Endothelial cell of umbilical vein (primary cell): ENCODE measurements around the gene B3GNT8. TPM values are rescaled to one million over a fixed set of nuclear protein-coding genes. Genes with fewer than 3 reads are reported as not detected.

Source experiments
- BruUV-seq: library from RNA; stranded (reverse); fragments of 400-500 nt; replicated peaks from 2 replicates; lab custom pipeline; 2021; lab: Mats Ljungman, UMichigan
- CTCF ChIA-PET: fragments of 300-600, 350-600 bp; sonication (Branson Sonifier 250); formaldehyde crosslinking; loops from one replicate; lab custom pipeline; 2021; ENCODE audit warnings: antibody characterized with exemption, inconsistent platforms; lab: Charles Lee
- POLR2A ChIA-PET: fragments of 300-600, 350-600 bp; sonication (Branson Sonifier 250); formaldehyde crosslinking; loops from one replicate; lab custom pipeline; 2021; ENCODE audit warnings: antibody characterized with exemption, inconsistent platforms; lab: Charles Lee
- DNase-seq: peaks from one replicate; pipeline ENCODE4 v3.0.0-alpha.2; 2011; ENCODE audit warnings: low read depth, low spot score
- FAIRE-seq: peaks from 2 replicates; lab custom pipeline; 2011; peaks lifted over from hg19 to GRCh38; lab: Jason Lieb, UNC
- H2AFZ ChIP-seq: 2 replicates; pipeline ENCODE4 v1.6.0; 2012; ENCODE audit warnings: low read depth, low read length, control low read depth, inconsistent platforms
- H3K27ac ChIP-seq: 2 replicates; pipeline ENCODE4 v1.5.1; 2011; ENCODE audit warnings: low read depth, mild to moderate bottlenecking, control low read depth, low read length, moderate library complexity; ENCODE audit not compliant: insufficient read depth
- H3K27me3 ChIP-seq, 2 experiments: 2 replicates each; pipeline versions ENCODE4 v1.6.0 to v1.6.1; 2011; ENCODE audit warnings: low read length in 2 of 2, mixed read lengths in 1 of 2; ENCODE audit not compliant: control insufficient read depth in 2 of 2, insufficient read depth in 2 of 2
- H3K36me3 ChIP-seq, 2 experiments: 2 replicates in 1 of 2; 3 replicates in 1 of 2; pipeline ENCODE4 v1.5.1; 2011; ENCODE audit warnings: low read length in 2 of 2, mild to moderate bottlenecking in 1 of 2, moderate library complexity in 1 of 2; ENCODE audit not compliant: control insufficient read depth in 2 of 2, insufficient read depth in 2 of 2; ENCODE audit errors: extremely low read depth in 1 of 2
- H3K4me1 ChIP-seq: 3 replicates; pipeline ENCODE4 v1.5.1; 2011; ENCODE audit warnings: mild to moderate bottlenecking, low read length; ENCODE audit not compliant: control insufficient read depth, insufficient read depth; ENCODE audit errors: extremely low read depth
- H3K4me2 ChIP-seq: 2 replicates; pipeline ENCODE4 v1.6.1; 2011; ENCODE audit warnings: low read length, control low read depth, mixed read lengths; ENCODE audit not compliant: insufficient read depth
- H3K4me3 ChIP-seq, 3 experiments: fragments of 200-600 bp in 1 of 3; sonication (generic), shearing (Covaris generic) in 1 of 3; replicated peaks in 1 of 3; 2 replicates each; pipeline ENCODE4 v1.5.1; 2011 to 2016; ENCODE audit warnings: control low read depth in 3 of 3, low read length in 3 of 3, mild to moderate bottlenecking in 2 of 3, inconsistent platforms in 1 of 3, low read depth in 1 of 3, moderate library complexity in 1 of 3; ENCODE audit not compliant: insufficient read depth in 1 of 3
- H3K79me2 ChIP-seq: 2 replicates; pipeline ENCODE4 v1.6.0; 2012; ENCODE audit warnings: low read length, inconsistent platforms; ENCODE audit not compliant: control insufficient read depth, insufficient read depth
- H3K9ac ChIP-seq: replicated peaks from 2 replicates; pipeline ENCODE3; 2011; ENCODE audit warnings: low read length, control low read depth; ENCODE audit not compliant: insufficient read depth; ENCODE audit errors: extremely low read depth
- H3K9me1 ChIP-seq: replicated peaks from 3 replicates; pipeline ENCODE4 v1.6.0; 2011; ENCODE audit warnings: mild to moderate bottlenecking, low read length; ENCODE audit not compliant: control insufficient read depth, insufficient read depth; ENCODE audit errors: extremely low read depth
- H3K9me3 ChIP-seq: replicated peaks from 2 replicates; pipeline ENCODE4 v1.5.1; 2012; ENCODE audit warnings: low read length, inconsistent platforms; ENCODE audit not compliant: control insufficient read depth, insufficient read depth
- H4K20me1 ChIP-seq: replicated peaks from 2 replicates; pipeline ENCODE3; 2011; ENCODE audit warnings: mild to moderate bottlenecking, low read length; ENCODE audit not compliant: control insufficient read depth, insufficient read depth; ENCODE audit errors: extremely low read depth
- EZH2 ChIP-seq: IDR thresholded peaks from 2 replicates; pipeline ENCODE4 v1.6.1; 2012; ENCODE audit warnings: borderline replicate concordance, low read depth, mild to moderate bottlenecking, moderate library complexity, low read length, inconsistent platforms; ENCODE audit not compliant: severe bottlenecking
- GATA2 ChIP-seq: IDR thresholded peaks from 2 replicates; pipeline ENCODE4 v1.7.0; 2011; ENCODE audit warnings: low read depth, mild to moderate bottlenecking, moderate library complexity, mixed read lengths, low read length; ENCODE audit not compliant: insufficient read length, insufficient read depth
- JUN ChIP-seq: IDR thresholded peaks from 2 replicates; pipeline ENCODE4 v1.6.1; 2011; ENCODE audit warnings: borderline replicate concordance, low read depth; ENCODE audit not compliant: insufficient read length, insufficient read depth
- POLR2AphosphoS5 ChIP-seq: IDR thresholded peaks from 2 replicates; pipeline ENCODE4 v1.6.1; 2012; ENCODE audit warnings: low read depth, mild to moderate bottlenecking, control low read depth, low read length, moderate library complexity; ENCODE audit not compliant: insufficient read depth
- dilution Hi-C: fragments of 300-500 bp; cut with MboI; formaldehyde crosslinking; loops from one replicate; pipeline ENCODE4 v1.15.0; 2019; ENCODE audit warnings: low sequenced_read_pairs; ENCODE audit not compliant: extremely low pct_ligation_motif_present
- intact Hi-C: fragments of 100-400 bp; cut with micrococcal nuclease; formaldehyde crosslinking; loops from one replicate; pipeline ENCODE4 v1.10.0; 2022
- polyA plus RNA-seq, 4 experiments: library from polyadenylated mRNA; depleted of rRNA in 3 of 4; stranded (reverse) in 3 of 4; unstranded in 1 of 4; fragments of >200 nt; gene quantifications; 2 replicates each; pipeline versions ENCODE4 v1.2.1 to v1.2.3, GENCODE V29; 2011 to 2012; ENCODE audit warnings: missing spikeins in 1 of 4
- total RNA-seq: library from RNA; stranded (reverse); gene quantifications from 2 replicates; pipeline ENCODE4 v1.2.3, GENCODE V29; 2021
- TF ChIP-seq, protein P1 (sequence below): IDR thresholded peaks from 2 replicates; pipeline ENCODE4 v1.6.1; 2011; ENCODE audit not compliant: insufficient read depth, insufficient read length
- TF ChIP-seq, protein P2 (sequence below), 2 donors: IDR thresholded peaks; 1 replicate in 1 of 2; 2 replicates in 1 of 2; pipeline ENCODE4 v1.5.1; 2011; ENCODE audit warnings: low read length in 2 of 2, mild to moderate bottlenecking in 2 of 2, moderate library complexity in 2 of 2, control low read depth in 1 of 2, inconsistent platforms in 1 of 2, low read depth in 1 of 2; ENCODE audit not compliant: insufficient read depth in 1 of 2; ENCODE audit errors: extremely low read depth in 1 of 2

B3GNT8 gene
- total and polyA plus RNA-seq, 2 donors (not counting 3 experiments of a cell fraction or from before 2014, with no cell fraction given) = 3.6 to 7.6 TPM

DNA sequence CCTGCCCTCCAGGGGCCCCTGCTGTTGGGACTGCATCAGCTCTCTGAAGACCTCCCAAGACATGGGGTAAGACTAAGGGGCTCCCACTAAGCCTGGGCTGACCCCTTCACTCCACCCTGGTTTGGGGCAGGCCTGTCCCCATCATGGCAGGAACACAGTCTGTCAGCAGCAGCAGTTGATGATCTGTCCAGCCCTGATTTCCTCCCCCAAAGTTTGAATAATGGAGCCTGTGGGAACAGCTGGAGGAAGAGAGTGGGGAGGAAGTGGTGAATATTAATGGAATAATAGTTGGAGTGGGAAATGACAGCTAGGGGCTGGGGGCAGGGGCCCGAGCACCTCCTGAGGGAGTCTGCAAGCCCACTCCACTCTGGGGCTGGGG is 1.3 kb upstream of the B3GNT8 start:
- Histone ChIP-seq H3K4me1 (peaks cover 25% of the 10 kb centered on the region), H3K27ac (peak overlapping the region; percentile 29), H2AFZ (no peak overlapping the region), H3K79me2 (peaks cover 5% of the 10 kb centered on the region), H4K20me1 (no peaks in the 10 kb centered on the region), H3K9ac (no peak overlapping the region), H3K4me2 (peak overlapping the region; percentile 40), H3K9me3 (no peaks in the 10 kb centered on the region), H3K27me3 (no peaks in the 10 kb centered on the region), H3K4me3 (no peak overlapping the region), H3K9me1 (no peaks in the 10 kb centered on the region), H3K36me3 (peaks cover 0 to 24% of the 10 kb centered on the region in 2 experiments)
- intact Hi-C loops = no loop called here
- CTCF ChIA-PET = interaction anchor here (1.1 to 4.1 kb wide), 7 partner anchors 11 to 142 kb away, joined by 4 to 17 read pairs (median 8); partner anchors contain the start of gene DMAC2
- no peak for DNase-seq
- FAIRE-seq = peak; percentile 71
- no TSS peak for BruUV-seq
- TF ChIP-seq, protein P1, sequence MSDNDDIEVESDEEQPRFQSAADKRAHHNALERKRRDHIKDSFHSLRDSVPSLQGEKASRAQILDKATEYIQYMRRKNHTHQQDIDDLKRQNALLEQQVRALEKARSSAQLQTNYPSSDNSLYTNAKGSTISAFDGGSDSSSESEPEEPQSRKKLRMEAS = no peak
- TF ChIP-seq JUN = no peak
- no peak for TF ChIP-seq POLR2AphosphoS5
- TF ChIP-seq GATA2 = no peak
- TF ChIP-seq, protein P2, sequence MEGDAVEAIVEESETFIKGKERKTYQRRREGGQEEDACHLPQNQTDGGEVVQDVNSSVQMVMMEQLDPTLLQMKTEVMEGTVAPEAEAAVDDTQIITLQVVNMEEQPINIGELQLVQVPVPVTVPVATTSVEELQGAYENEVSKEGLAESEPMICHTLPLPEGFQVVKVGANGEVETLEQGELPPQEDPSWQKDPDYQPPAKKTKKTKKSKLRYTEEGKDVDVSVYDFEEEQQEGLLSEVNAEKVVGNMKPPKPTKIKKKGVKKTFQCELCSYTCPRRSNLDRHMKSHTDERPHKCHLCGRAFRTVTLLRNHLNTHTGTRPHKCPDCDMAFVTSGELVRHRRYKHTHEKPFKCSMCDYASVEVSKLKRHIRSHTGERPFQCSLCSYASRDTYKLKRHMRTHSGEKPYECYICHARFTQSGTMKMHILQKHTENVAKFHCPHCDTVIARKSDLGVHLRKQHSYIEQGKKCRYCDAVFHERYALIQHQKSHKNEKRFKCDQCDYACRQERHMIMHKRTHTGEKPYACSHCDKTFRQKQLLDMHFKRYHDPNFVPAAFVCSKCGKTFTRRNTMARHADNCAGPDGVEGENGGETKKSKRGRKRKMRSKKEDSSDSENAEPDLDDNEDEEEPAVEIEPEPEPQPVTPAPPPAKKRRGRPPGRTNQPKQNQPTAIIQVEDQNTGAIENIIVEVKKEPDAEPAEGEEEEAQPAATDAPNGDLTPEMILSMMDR (IDR thresholded peaks at IDR 0.05; ENCODE audit: extremely low read depth in 1 of 2, insufficient read depth in 1 of 2, low read depth in 1 of 2, low read length in 2 of 2) = no peak
- TF ChIP-seq EZH2 = no peak
- POLR2A ChIA-PET = interaction anchor here (0.5 kb wide), 1 partner anchor 81 kb away, joined by 3 read pairs; no protein-coding TSS in a partner anchor
- dilution Hi-C loops = no loop called here
